NCI-H2196 treated with DMSO at 0.1 percent for 48 hours (cell line): ENCODE results near the gene TNFRSF19.

ENCODE experiments used
- DNase-seq: peaks from one replicate; lab custom pipeline; 2025; ENCODE audit not compliant: unreplicated experiment; lab: John Stamatoyannopoulos, UW

TNFRSF19 gene

GRCh38 chr13:23600534-23600933, 30.3 kb downstream of the TNFRSF19 start:
- DNase-seq = no peak

GRCh38 chr13:23605831-23606230, 35.6 kb downstream of the TNFRSF19 start:
- no peak for DNase-seq

GRCh38 chr13:23608138-23608537, 37.9 kb downstream of the TNFRSF19 start:
- no peak for DNase-seq

- DNase-seq = no peak
Observed at GRCh38 chr13:23608701-23609413, 38.6 kb downstream of the TNFRSF19 start.

GRCh38 chr13:23609414-23609760, 39.2 kb downstream of the TNFRSF19 start:
- no peak for DNase-seq

- DNase-seq = no peak
Observed at GRCh38 chr13:23609874-23610576, 39.8 kb downstream of the TNFRSF19 start.

GRCh38 chr13:23610966-23611491, 40.8 kb downstream of the TNFRSF19 start:
- DNase-seq = no peak

GRCh38 chr13:23612182-23612581, 42.0 kb downstream of the TNFRSF19 start:
- no peak for DNase-seq

- no peak for DNase-seq
Observed at GRCh38 chr13:23612731-23613130, 42.5 kb downstream of the TNFRSF19 start.

- DNase-seq = no peak
Observed at GRCh38 chr13:23613596-23613995, 43.4 kb downstream of the TNFRSF19 start.

- no peak for DNase-seq
Observed at GRCh38 chr13:23615395-23616081, 45.3 kb downstream of the TNFRSF19 start.

- no peak for DNase-seq
Observed at GRCh38 chr13:23616228-23616627, 46.0 kb downstream of the TNFRSF19 start.

GRCh38 chr13:23617551-23618024, 47.4 kb downstream of the TNFRSF19 start:
- no peak for DNase-seq

GRCh38 chr13:23618341-23618740, 48.1 kb downstream of the TNFRSF19 start:
- no peak for DNase-seq

- no peak for DNase-seq
Observed at GRCh38 chr13:23619068-23619855, 49.0 kb downstream of the TNFRSF19 start.

- DNase-seq = no peak
Observed at GRCh38 chr13:23620211-23620610, 50.0 kb downstream of the TNFRSF19 start.

- DNase-seq = no peak
Observed at GRCh38 chr13:23620613-23621315, 50.6 kb downstream of the TNFRSF19 start.

GRCh38 chr13:23621316-23621645, 51.1 kb downstream of the TNFRSF19 start:
- DNase-seq = no peak

GRCh38 chr13:23622985-23623384, 52.8 kb downstream of the TNFRSF19 start:
- DNase-seq = no peak

GRCh38 chr13:23623394-23623793, 53.2 kb downstream of the TNFRSF19 start:
- DNase-seq = no peak
